Upper lobe of right lung (tissue), 1 donor: Measurements from ENCODE around the gene LHFPL2. TPM values are rescaled to one million over a fixed set of nuclear protein-coding genes. Genes with fewer than 3 reads are reported as not detected.

Experiments
- ATAC-seq: fragments of 200-7000 bp; cut with Tn5 transposase; one replicate; pipeline ENCODE4 v1.9.1; 2020; ENCODE audit warnings: mild to moderate bottlenecking, moderate library complexity
- DNase-seq: peaks from one replicate; pipeline ENCODE4 v3.0.0-alpha.2; 2020
- H3K27ac ChIP-seq: fragments of 200-600 bp; one replicate; pipeline ENCODE4 v1.8.0; 2022
- H3K27me3 ChIP-seq: fragments of 200-600 bp; one replicate; pipeline ENCODE4 v1.8.0; 2022; ENCODE audit warnings: mild to moderate bottlenecking
- H3K36me3 ChIP-seq: fragments of 200-600 bp; one replicate; pipeline ENCODE4 v1.8.0; 2022
- H3K4me1 ChIP-seq: fragments of 200-600 bp; one replicate; pipeline ENCODE4 v1.8.0; 2022
- H3K4me3 ChIP-seq: fragments of 200-600 bp; one replicate; pipeline ENCODE4 v1.8.0; 2022; ENCODE audit warnings: mild to moderate bottlenecking
- H3K9me3 ChIP-seq: fragments of 200-600 bp; one replicate; pipeline ENCODE4 v1.8.0; 2022
- CTCF ChIP-seq: fragments of 200-600 bp; IDR thresholded peaks from one replicate; pipeline ENCODE4 v1.8.0; 2022; ENCODE audit warnings: antibody characterized with exemption
- intact Hi-C: fragments of 100-400 bp; cut with DNase I; formaldehyde crosslinking; loops from one replicate; pipeline ENCODE4 v1.11.0; 2022
- total RNA-seq: library from RNA; stranded (reverse); fragmentation: NEBNext Ultra II Directional; extraction: Animal tissue kit (Norgen Biotek cat#: 25700); gene quantifications from one replicate; pipeline ENCODE4 v1.2.1, GENCODE V29; 2021
- donor health status: DM: no; HTN: yes; CAD: no; lungs with severe emphysema.

The LHFPL2 gene
- total RNA-seq, 1 donor from 2014 or later, result 41.0 TPM

- no peaks in the 10 kb centered on the region for H3K36me3 ChIP-seq
- H3K4me1 ChIP-seq, result peaks cover 10% of the 10 kb centered on the region
- DNase-seq, result no peak
- H3K9me3 ChIP-seq, result no peaks in the 10 kb centered on the region
- intact Hi-C loops, result no loop called here
- H3K27me3 ChIP-seq, result no peaks in the 10 kb centered on the region
- no peak for TF ChIP-seq CTCF
- no peak overlapping the region for H3K4me3 ChIP-seq
- peak; percentile 91 for ATAC-seq
- peak overlapping the region; percentile 63 for H3K27ac ChIP-seq
Measured at GRCh38 chr5:78549043-78549442, 99.5 kb downstream of the LHFPL2 start.

- intact Hi-C loops, result no loop called here
- H3K9me3 ChIP-seq, result no peaks in the 10 kb centered on the region
- H3K36me3 ChIP-seq, result no peaks in the 10 kb centered on the region
- peaks cover 10% of the 10 kb centered on the region for H3K4me1 ChIP-seq
- no peak overlapping the region for H3K4me3 ChIP-seq
- TF ChIP-seq CTCF, result no peak
- DNase-seq, result peak; percentile 59
- ATAC-seq, result peak; percentile 33
- no peaks in the 10 kb centered on the region for H3K27me3 ChIP-seq
- H3K27ac ChIP-seq, result peak overlapping the region; percentile 63
Measured at GRCh38 chr5:78547731-78548615, 100.6 kb downstream of the LHFPL2 start.

DNA sequence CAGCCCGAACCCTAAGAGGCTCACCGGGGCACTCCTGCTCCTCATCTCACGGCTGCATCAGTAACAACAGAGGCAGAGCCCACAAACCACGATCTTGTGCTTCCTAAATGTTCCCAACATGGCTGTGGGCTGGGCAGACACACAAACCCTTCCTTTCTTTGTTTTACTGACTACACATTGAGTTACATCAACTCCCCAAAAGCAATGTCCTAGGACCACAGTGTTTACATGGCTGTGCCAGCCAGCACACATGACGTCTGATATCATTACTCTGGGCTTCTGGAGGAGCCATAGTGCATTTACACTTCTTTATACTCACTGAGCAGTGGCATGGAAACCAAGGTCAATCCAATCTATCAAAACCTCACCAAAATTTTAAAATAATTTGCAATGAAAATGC lies 101.4 kb downstream of the LHFPL2 start:
- ATAC-seq, result peak; percentile 8
- Histone ChIP-seq H3K4me3 (no peak overlapping the region), H3K4me1 (peaks cover 10% of the 10 kb centered on the region), H3K27me3 (no peaks in the 10 kb centered on the region), H3K9me3 (no peaks in the 10 kb centered on the region), H3K27ac (peak overlapping the region; percentile 12), H3K36me3 (no peaks in the 10 kb centered on the region)
- no peak for DNase-seq
- intact Hi-C loops, result no loop called here
- no peak for TF ChIP-seq CTCF

DNA sequence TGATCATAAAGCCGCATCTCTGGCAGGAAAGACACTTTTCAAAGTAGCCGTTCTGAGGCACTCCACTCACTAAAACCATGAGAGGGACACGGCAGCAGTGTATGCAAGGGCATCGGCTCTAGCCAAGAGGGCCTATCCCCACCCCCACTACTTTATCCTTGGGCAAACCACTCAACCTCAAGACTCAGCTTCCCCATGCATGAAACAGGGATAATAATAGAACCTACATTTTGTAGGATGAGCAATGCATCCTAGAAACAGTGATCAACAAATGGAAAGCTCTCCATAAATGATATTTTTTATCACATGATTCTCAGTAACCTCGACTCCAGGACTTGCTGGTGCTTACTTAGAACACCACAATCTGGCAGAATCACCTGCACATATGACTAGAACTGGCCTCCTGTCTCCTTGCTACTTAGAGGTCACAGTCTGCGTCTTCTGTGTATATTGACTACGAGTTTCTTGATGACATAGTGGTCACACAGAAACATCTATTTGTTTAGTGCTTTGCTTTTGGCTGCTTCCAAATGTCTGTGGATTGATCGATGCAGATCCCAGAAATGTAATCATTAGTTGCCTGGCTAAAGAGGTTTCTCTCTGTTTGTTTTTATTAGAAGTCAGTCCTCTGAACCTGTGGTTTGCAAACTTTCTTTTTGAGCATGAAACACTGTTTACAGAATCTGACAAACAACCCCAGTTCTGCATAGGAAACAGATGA lies 102.1 kb downstream of the LHFPL2 start:
- TF ChIP-seq CTCF, result no peak
- DNase-seq (no peak), ATAC-seq (no peak)
- Histone ChIP-seq H3K27ac (peak overlapping the region; percentile 12), H3K4me3 (no peak overlapping the region), H3K4me1 (peaks cover 10% of the 10 kb centered on the region), H3K36me3 (no peaks in the 10 kb centered on the region), H3K27me3 (no peaks in the 10 kb centered on the region), H3K9me3 (no peaks in the 10 kb centered on the region)
- intact Hi-C loops, result no loop called here

DNA sequence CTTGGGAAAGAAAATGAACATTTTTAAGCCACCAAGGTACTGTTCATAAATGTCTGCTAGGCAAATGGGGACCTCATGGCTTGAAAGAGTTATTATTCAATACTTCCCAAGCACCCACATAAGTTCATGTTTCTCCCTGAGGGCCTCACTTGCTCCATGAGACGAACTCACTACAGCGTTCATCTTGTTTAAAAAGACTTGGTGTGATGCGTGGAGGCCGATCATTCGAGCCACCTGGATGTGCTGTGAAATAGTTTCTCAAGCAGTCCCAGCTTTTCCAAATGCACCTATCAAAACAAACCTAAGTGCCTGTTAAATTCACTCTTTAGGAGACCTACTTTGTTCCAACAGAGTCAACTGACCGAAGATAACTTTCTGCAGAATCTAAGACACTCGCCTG lies 103.2 kb downstream of the LHFPL2 start:
- intact Hi-C loops, result no loop called here
- TF ChIP-seq CTCF, result no peak
- H3K27ac ChIP-seq, result no peak overlapping the region
- no peaks in the 10 kb centered on the region for H3K27me3 ChIP-seq
- H3K9me3 ChIP-seq, result no peaks in the 10 kb centered on the region
- H3K4me3 ChIP-seq, result no peak overlapping the region
- H3K36me3 ChIP-seq, result no peaks in the 10 kb centered on the region
- no peak for DNase-seq
- peaks cover 9% of the 10 kb centered on the region for H3K4me1 ChIP-seq
- no peak for ATAC-seq
